Inflammatory macrophage (primary cell): ENCODE data around the gene FFAR1.
A peak's percentile ranks its signal among the peaks of the same experiment; 100 is the strongest.
"Not testable (repeated sequence)": the region's sequence is repeated elsewhere in the genome, so short reads cannot be mapped to it uniquely, and the experiment has no call there.

Experiments used
- DNase-seq, 2 donors: peaks; one replicate each; pipeline ENCODE4 v3.0.0-alpha.2; 2020 to 2022

The FFAR1 gene

GRCh38 chr19:35342430-35342829, 5.3 kb upstream of the FFAR1 start:
- DNase-seq: no peak

- DNase-seq: no peak
These were observed 3.1 kb upstream of the FFAR1 start for GRCh38 chr19:35344511-35345031.

- DNase-seq: no peak
These were observed 2.0 kb upstream of the FFAR1 start for GRCh38 chr19:35345671-35346111.

- DNase-seq: peak in 1 of 2 donors; percentile 51
These were observed 1.3 kb upstream of the FFAR1 start for GRCh38 chr19:35346193-35347052.

DNA sequence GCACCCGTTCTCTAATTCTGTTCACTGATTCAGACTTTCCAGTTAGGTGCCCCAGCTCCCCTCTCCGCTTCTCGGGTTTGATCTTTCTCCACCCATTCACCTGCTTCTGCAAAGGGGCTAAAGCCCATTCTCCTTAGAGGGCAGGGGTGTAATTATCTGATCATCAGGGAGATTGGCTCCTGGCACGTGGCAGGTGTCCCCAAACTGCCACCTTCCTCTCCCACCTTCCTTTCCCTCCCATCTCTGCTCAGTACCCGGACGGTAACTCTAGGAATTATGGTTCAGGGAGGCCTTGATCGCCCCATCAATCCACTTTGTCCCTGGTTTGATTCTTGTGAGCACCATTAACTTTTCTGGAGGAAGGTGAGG, 212 bp downstream of the FFAR1 start:
- no peak for DNase-seq

DNA sequence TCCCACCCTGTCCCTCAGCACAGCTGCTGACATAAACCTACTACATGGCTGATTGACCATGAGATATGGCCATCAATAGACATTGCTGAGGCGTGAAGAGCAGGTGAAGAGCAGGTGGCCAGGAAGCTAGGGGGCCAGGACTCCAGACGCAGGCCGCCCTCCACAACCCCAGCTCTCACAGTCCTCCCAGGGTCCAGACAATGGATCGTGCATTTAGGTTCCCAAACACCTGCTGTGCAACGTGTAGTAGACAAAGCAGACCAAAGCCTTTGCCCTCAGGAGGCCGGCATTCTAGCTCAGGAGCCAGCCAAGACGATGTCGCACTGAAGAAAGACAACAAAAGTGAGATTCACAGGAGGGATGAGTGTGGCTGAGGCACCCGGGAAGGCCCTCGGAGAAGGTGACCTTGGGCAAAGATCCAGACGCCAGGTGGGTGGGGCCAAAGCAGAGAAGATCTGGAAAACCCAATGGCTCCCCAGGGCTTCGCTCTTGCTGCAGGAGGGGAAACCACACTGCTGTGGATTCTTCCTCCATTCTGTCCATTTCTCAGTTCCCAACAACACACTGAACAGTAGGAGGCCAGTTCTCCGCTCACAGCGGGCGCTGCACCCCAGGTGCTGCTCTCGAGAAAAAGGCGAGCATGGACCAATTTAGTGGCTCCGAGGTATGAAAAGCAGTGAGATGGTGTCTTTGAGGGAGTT, 1.4 kb downstream of the FFAR1 start:
- DNase-seq: no peak

GRCh38 chr19:35349614-35350521, 2.2 kb downstream of the FFAR1 start:
- no peak for DNase-seq

GRCh38 chr19:35350591-35350990, 2.9 kb downstream of the FFAR1 start:
- DNase-seq: no peak

DNA sequence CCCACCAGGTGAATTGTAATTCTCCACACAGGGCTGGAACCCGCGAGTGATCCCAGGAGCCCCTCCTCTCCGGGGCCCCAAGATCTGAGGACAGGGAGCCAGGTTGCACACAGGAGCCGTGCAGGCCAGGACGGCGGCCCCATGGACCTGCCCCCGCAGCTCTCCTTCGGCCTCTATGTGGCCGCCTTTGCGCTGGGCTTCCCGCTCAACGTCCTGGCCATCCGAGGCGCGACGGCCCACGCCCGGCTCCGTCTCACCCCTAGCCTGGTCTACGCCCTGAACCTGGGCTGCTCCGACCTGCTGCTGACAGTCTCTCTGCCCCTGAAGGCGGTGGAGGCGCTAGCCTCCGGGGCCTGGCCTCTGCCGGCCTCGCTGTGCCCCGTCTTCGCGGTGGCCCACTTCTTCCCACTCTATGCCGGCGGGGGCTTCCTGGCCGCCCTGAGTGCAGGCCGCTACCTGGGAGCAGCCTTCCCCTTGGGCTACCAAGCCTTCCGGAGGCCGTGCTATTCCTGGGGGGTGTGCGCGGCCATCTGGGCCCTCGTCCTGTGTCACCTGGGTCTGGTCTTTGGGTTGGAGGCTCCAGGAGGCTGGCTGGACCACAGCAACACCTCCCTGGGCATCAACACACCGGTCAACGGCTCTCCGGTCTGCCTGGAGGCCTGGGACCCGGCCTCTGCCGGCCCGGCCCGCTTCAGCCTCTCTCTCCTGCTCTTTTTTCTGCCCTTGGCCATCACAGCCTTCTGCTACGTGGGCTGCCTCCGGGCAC, 3.9 kb downstream of the FFAR1 start:
- no peak for DNase-seq

DNA sequence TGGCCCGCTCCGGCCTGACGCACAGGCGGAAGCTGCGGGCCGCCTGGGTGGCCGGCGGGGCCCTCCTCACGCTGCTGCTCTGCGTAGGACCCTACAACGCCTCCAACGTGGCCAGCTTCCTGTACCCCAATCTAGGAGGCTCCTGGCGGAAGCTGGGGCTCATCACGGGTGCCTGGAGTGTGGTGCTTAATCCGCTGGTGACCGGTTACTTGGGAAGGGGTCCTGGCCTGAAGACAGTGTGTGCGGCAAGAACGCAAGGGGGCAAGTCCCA, 4.4 kb downstream of the FFAR1 start:
- DNase-seq: no peak

GRCh38 chr19:35352448-35353304, 5.0 kb downstream of the FFAR1 start:
- peak; percentile 83 for DNase-seq

- DNase-seq: peak in 1 of 2 donors; percentile 57
These were observed 5.9 kb downstream of the FFAR1 start for GRCh38 chr19:35353635-35354034.

DNA sequence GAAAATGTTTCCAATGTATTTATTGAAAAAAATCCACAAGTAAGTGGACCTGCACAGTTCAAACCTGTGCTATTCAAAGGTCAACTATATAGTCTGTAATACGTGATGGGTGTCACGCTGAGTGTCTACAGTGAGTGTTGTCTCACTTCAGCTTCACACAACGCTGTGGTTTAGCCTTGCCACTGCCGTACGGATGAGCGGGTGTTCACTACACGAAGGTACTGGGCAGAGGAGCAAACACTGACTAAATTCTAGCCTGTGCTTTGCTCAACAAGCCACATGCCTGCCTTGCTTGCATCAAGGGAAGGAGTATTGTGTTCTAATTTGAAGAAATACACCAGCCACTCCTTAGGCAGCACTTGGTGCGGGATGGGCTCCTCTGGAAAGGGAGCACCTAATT, 7.2 kb downstream of the FFAR1 start:
- DNase-seq: no peak

DNA sequence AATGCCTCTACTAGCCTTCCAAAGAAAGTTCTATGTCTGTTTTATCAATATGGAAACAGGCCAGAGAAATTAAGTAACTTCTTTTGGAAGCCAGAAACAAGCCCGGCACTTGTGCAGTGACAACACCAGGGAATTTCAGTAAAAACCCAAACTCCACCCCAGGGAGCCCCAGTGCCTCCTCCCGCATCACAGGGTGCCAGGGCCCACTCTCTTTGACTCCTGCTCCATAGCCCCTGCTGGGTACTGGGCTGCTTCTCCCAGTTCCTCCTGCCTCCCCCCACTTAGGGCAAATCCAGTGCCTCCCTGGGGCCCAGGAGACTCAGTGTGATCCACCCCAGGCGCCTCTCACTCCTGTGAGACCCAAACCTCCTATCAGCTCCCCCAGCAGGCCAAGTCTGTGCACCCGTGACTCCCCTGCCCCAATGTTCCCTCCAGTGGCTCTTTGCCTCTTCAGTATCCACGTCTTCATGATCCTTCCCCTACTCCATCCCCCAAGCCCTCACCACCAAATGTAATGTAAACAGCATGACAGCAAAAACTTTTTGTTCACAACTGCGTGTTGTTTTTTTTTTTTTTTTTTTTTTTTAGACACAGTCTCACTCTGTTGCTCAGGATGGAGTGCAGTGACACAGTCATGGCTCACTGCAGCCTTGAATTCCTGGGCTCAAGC, 8.2 kb downstream of the FFAR1 start:
- no peak for DNase-seq

DNA sequence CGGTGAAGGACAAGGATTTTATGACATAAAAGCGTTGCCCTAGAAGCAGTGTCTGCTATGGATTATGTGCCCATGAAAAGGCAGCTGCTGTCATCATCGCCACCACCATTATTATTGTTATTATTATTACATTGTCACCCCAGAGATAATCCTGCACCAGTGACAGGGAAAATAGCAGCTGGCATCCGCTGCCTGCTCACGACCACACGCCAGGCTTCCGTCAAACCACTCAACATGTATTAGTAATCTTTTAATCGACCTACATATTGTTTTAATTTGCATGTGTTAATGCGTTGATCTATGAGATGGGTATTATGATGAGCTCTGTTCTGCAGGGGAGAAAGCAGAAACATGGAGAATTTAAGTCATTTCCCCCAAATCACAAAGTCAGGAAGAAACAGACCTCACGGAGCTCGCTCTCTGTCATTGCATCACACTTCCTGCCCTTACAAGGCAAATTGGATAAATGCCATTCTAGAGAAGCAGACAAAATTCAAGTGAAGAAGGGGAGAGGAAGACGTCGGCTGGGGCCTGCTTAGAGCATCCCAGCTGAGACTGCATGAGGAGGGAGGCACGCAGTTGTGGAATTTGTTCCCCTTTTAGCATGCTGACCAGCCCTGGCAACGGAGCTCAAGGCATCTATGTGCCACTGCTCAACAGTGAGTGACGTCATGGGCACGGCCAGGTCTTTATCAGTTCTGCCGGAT, 10.3 kb downstream of the FFAR1 start, which contains the start of gene FFAR3:
Gene FFAR3 (plus strand): TSS at position 594 of the 707 bp plus-strand sequence. CDS start 431 bp downstream, outside the sequence.
- peak; percentile 58 to 76 for DNase-seq

- not testable (repeated sequence) for DNase-seq
These were observed 11.1 kb downstream of the FFAR1 start for GRCh38 chr19:35358834-35359233.

DNA sequence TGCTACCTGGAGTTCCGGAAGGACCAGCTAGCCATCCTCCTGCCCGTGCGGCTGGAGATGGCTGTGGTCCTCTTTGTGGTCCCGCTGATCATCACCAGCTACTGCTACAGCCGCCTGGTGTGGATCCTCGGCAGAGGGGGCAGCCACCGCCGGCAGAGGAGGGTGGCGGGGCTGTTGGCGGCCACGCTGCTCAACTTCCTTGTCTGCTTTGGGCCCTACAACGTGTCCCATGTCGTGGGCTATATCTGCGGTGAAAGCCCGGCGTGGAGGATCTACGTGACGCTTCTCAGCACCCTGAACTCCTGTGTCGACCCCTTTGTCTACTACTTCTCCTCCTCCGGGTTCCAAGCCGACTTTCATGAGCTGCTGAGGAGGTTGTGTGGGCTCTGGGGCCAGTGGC, 11.7 kb downstream of the FFAR1 start:
- not testable (repeated sequence) for DNase-seq

DNA sequence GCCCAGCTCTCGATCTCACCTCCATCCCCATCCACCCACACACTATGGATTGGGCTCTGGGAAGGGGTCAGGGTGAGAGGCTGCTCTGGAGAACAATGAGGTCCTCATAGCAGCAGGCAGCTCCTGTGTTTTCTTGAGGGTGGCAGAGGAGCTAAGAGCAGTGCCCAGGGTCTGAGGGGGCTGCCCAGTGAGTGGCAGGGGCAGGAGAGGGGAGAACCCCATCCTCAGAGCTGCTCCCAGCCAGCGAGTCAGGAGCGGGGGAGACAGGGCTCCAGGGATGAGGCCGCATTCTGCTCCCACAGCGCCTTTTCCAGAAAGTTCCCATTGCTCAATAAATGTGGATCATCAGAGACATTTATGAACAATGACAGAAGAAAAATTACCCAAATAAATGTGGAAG, 12.4 kb downstream of the FFAR1 start:
- DNase-seq: not testable (repeated sequence)

GRCh38 chr19:35360880-35361420, 13.2 kb downstream of the FFAR1 start:
- DNase-seq: no peak
